HG03520 (cell line): ENCODE results near the gene MYH3.

ENCODE experiments used
- ATAC-seq: cut with Tn5 transposase; IDR thresholded peaks from one replicate; pipeline ENCODE4 v1.9.1; 2021; ENCODE audit warnings: mild to moderate bottlenecking, moderate library complexity; ENCODE audit not compliant: unreplicated experiment

MYH3 gene

DNA sequence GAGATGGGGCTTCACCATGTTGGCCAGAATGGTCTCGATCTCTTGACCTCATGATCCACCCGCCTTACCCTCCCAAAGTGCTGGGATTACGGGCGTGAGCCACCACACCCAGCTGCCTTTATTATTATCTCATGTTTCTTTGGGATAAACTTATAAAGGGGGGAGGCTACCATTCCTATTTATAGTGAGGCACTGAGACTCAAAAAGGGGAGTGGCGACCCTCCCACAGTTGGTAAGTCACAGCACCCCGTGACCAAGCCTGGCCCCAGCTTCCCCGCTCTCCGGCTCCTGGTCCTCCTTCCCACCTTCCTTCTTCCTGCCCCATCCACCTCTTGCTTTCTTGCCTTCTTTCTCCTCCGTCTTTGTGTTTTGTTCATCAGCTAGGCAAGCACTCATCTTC is 5.2 kb downstream of the MYH3 start:
- no peak for ATAC-seq

DNA sequence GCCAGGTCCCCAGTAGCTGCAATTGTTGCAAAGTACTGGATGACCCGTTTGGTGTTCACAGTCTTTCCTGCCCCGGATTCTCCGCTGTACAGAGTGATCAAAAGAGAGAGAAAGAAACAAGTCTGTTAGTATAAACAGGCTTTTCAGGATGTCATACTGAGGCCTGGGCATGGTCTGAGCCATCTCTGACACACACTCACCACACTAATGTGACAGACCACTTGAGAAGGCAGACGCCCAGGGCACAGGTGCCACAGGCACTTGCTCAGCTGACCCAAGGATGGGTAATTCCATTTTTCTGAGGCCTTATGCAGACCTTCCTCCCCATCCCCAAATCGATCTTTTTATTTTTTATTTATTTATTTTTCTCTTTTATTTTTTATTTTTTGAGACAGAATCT is 7.5 kb downstream of the MYH3 start:
- no peak for ATAC-seq

DNA sequence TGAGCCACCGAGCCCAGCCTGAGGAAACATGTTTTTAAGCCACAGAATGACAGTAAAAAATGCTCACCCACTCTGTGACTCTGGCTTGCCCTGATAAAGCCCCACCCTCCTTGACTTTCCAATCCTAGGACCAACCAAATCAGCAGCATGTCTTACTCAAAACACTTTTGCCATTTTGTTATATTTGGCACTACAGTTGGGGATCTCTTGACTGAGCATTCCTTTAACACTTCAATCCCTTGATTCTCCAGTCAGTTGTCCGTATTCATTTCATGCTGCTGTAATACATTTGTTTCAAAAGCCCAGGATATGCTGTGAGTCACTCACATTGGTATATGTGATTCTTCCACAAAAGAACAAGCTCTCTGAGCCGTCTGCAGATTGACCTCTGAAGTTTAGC is 8.2 kb downstream of the MYH3 start:
- ATAC-seq: no peak

DNA sequence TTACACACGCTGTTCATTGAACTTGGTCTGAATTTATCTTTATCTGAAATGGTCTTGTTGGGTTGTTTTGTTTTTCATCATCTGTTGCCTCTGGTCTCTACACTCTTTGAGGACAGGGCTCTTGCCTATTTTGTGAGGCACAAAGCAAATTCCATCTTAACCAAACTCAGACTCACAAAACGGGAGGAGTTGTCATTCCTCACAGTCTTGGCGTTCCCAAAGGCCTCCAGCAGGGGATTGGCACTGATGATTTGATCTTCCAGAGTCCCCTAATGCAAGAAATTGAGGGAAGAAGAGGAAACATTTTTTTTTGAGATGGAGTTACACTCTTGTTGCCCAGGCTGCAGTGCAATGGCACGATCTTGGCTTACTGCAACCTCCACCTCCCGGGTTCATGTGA is 8.7 kb downstream of the MYH3 start:
- ATAC-seq: no peak

DNA sequence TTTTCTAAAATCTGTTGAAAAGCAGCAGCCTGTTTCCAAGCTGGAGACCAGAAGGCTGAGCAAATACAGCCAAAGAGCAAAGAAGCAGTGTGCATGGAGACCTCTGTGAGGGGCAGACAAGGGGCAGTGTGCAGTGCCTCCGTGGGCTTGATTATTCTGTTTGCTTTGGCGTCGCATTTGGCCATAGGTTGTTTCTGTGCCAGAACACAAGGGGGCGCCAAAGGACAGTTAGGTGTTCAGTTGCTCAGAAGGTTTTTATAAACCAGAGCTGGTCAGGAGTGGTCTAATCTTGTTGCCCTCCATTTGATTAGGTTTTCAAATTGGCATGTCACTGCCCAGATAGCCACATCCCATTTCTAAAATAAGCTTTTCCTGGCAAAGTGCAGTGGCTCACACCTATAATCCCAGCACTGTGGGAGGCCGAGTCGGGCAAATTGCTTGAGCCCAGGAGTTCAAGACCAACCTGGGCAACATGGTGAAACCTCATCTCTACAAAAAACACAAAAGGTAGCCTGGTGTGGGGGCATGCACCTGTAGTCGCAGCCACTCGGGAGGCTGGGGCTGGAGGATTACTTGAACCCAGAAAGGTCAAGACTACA is 10.6 kb downstream of the MYH3 start:
- ATAC-seq: no peak

DNA sequence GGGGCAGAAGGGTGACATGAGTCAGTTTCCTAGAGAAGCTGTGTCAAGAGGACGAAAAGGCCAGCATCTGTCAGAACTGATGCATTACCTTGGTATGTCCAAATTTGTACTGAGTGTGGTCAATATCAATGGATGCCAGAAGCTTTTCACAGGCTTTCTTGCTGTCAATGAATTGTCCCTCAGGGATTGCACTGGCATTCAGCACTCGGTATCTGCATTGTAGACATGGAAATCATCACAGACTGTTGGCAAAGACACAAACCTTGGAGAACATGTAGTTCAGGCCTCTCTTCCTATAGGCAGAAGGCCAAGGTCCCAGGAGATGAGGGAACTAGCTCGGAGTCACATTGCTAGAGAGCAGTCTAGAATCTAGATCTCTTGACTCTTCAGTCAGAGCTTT is 16.6 kb downstream of the MYH3 start:
- no peak for ATAC-seq

DNA sequence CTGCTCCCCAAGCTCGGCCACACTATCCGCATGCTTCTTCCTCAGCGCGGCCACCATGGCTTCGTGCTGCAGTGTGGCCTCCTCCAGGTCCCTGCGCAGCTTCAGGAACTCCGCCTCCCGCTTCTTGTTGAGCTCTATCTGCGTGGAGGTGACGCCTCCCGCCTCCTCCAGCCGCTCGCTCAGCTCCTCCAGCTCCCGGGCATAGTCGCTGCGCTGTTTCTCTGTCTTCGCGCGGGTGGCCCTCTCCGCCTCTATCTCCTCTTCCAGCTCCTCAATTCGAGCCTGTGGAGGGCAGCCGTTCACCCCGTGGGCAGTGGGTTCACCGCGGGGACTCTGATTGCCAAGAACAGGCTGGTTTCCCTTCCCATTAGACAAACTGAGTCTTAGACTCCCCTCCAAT is 19.0 kb downstream of the MYH3 start:
- no peak for ATAC-seq

DNA sequence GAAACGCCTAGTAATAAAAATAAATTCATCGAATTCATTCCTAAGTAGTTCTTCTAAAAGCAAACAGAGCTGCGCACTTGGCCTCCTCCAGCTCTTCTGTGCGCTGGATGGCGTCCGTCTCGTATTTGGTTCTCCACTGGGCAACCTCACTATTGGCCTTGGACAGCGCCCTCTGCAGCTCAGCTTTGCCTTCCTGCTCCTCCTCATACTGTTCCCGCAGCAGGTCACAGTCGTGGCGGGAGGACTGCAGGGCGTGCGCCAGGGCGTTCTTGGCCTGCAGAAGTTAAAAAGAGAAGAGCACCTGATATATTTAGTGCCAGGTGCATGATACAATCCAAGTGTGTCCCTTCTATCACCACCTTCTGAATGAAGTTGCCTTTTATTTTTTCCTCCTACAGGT is 21.8 kb downstream of the MYH3 start:
- ATAC-seq: no peak

DNA sequence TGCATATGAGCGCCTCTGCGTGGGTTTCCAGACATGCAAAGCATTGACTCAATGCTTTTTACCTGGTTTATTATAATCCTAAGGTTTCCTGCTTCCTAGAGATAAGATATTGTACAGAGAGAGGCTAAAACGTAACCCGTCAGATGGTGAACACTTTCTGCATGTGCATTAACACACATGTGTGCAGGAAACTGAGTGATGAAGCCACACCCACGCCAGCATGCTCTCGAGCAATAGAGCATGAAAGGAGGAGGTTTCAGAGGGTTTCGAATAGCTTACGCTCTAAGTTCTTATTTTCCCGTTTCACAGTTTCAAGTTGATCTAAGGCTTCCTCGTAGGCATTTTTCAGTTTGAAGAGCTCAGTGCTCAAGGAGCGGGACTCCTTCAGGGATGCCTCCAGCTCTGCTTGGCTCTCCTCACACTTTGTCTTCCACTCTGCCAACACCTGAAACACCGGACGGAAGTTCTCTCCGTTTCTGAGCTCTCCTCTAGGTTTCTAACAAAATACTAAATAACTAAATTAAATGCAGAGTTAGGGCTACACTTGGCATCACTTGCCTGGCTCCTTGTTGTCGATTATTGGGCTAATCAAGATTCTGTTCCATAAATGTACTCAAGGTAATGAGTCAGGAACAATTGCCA is 23.2 kb downstream of the MYH3 start:
- ATAC-seq: peak; percentile 93

DNA sequence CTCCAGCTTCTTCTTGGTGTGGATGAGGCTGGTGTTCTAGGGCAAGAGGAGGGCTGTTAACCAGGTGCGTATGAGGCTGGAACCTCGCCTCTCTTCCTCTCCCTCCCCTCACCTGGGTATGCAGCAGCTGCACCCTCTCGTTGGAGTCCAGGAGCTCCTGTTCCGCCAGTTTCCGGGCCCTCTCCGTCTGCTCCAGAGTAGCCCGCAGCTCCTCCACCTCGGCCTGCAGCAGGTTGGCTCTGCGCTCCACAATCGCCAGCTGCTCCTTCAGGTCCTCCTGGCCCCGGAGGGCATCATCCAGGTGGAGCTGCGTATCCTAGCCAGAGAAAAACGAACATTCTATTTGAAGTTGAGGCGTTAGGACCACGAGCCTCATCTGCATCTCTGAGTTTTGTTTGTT is 25.4 kb downstream of the MYH3 start:
- no peak for ATAC-seq

DNA sequence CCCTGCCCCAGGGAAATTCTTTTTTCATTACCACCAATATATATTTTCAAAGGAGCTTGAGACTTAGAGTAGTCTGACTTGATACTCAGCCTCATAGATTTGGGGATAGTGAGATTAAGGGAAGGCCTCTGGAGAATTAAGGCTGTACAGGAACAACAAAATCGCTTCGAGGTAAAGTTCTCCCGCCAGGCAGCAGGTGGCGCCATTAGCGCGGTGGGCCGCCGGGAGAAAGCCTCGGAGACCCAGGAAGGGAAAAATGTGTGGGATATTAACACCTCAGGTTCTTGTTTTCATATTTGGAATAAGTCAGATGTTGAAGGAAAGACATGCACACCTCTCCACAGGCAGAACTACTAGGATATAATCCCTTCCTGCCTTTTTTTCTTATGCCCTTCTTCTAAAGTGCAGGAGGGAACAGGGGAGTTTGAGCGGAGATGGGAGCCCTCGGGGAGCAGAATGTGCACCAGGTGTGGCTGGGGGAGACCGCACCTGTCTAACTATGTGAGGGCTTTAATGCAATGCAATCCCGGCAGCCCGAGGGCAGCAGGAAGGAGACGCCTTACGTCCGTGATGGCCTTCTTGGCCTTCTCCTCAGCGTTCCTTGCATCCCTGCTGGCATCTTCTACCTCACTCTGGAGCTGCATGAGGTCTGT is 25.9 kb downstream of the MYH3 start:
- ATAC-seq: no peak

DNA sequence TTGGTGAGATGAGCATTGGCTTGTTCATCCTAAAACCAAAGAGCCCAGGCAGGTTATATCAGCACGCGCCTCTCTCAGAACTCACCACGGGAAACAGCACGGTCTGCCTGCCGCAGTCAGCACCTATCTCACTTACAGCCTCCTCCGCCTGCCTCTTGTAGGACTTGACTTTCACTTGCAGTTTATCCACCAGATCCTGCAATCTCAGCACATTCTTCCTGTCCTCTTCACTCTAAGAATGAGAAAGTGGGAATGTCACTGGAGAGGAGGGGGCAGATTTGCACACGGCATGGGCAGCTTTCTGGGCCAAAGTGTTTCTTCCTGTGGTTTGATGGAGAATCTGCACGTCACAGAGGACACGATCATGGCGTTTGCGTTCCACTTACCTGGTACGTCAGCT is 27.4 kb downstream of the MYH3 start:
- no peak for ATAC-seq

DNA sequence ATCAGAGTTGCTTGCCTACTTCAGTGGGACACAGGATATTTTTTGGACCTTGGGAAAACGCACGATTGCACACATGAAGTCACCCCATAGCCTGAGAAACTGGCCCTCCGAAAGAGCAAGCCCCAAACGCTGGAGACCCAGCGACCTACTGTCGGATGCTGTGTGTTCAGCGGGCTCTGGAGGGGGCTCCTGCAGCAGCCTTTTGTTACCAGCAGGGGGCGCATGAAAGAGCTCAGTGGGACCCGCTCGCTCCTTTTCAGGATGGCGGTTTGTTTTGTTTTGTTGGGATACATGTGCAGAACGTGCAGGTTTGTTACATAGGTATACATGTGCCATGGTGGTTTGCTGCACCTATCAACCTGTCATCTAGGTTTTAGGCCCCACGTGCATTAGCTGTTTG is 28.4 kb downstream of the MYH3 start:
- no peak for ATAC-seq

DNA sequence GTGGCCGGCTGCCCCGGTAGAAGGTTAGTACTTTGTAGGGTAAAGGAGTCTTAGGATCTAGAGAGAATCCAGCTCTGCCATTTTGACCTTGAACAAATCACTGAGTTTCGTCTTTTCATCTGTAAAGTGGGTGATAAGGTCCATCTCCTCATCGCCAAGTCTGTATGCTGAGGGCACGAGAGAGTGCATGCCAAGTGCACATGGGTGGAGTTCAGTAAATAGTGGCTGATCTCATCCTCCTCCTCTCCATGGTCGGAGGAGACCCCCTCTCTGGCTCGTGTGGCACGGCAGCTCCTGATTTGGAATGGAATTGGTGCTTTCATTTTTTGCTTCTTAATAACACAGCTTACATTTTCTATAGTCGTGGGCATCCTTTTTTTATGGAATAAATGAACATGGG is 30.7 kb downstream of the MYH3 start:
- no peak for ATAC-seq

DNA sequence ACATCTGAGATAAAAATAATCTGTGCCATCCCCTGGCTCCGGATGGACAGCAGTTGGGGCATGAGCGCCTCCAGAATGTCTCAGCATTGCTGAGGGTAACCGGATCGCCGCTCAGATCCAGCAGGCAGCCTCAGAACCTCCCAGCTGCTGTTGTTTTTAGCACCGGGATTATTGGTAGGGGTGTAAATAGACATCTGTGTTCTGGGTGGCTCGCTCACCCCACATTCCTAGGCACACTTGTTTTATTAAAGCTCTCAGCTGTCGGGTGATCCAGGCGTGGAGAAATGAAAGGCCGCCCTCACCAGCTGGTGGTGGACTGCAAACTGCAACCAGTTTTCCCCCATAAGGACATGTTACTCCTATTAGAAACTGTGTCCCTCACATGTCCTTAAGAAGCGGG is 32.1 kb downstream of the MYH3 start:
- no peak for ATAC-seq

DNA sequence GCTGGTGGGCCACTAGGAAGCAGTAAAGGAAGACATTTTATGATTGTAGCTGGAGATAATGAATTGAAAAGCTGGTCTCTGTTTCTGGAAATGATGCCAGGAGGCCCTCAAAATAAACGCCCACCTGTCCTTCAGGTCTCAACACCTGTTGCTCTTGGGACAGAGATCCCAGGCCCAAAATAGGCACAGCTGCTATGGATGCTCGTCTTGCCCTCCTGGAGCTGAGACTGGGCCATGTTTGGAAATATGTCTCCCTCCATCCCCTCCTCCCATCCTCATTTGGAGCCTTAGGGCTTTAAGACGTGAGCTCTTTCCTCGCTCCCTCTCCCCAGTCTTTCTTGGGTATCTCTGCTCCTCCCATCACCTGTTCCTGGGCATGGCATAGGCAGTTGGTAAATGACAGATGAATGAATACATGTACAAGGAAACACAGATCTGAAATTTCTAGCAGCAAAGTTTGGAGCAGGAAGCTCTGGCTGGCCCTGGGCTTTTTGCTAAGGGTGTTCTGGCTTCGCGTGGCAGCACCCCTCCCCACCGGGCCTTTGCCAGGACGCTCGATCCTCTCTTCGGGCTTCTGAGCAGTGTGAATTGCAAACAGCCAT is 33.3 kb downstream of the MYH3 start:
- ATAC-seq: no peak

DNA sequence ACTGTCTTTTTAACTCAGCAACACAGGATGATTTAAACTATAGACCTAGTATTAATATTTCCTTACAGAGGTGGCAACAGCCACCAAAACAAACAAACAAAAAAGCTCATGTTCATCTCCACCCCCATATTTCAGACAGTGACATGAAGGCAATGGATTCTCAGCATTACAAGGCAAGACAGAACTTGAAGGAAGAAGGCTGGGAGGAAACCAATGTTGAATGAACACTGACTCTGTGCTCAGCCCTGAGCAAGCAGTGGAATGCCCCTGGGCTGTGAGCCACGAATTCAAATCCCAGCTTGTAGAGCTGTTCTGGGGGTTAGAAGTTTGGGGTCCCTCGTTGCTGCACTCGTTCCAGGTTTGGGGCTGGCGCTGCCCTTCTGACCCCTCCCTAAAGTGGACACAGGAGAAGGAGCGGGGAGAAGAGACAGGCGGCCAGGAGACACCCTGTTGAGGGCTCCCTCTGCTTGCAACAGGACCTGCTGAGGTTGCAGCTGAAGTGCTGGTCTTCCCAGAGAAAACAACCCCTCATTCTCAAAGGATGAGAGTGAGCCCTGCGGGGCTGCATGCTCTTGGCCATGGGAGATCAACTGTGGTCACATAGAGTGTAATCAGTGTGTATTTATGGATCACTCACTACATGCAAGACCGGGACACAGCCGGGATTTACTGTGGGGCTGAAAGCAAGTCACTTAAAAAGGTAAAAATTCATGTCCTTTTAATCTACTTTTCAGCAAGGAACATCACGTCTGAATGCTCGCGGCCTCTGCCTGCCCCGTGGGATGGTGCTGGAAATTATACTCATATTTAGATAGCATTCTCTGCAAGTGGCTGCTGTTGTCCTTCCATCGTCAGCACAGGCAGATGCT is 34.3 kb downstream of the MYH3 start:
- ATAC-seq: no peak

DNA sequence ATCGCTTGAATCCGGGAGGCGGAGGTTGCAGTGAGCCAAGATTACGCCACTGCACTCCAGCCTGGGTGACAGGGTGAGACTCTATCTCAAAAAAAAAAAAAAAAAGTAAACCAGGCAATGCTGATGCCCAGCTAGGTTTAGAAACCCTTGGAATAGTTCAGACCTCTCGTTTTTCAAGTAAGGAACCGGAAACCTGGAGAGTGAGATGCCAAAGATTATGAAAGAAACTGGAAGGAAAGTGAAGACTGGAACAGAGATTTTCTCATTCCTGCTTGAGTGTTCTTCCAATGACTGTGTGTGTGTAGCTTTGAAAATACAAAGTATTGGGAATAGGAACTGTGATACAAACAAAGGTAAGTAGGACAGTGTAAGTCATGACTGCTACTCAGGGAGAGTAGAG is 35.7 kb downstream of the MYH3 start:
- no peak for ATAC-seq

DNA sequence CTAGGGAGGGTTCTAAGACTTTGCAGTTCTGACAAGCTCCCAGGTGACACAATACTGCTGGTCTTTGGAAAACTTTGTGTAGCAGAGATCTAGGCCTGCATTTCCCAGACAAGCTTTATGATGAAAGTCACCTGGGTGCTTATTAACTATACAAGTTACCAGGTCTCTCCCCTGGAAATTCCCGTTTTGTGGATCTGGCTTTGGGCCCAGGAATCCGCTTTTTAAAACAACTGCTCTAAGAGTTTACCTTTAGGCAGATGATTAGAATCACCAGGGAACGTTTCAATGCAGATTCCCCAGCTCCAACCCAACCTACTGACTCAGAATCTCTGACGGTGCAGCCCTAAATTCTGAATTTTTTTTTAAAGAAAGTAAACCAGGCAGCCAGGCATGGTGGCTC is 36.3 kb downstream of the MYH3 start:
- no peak for ATAC-seq

DNA sequence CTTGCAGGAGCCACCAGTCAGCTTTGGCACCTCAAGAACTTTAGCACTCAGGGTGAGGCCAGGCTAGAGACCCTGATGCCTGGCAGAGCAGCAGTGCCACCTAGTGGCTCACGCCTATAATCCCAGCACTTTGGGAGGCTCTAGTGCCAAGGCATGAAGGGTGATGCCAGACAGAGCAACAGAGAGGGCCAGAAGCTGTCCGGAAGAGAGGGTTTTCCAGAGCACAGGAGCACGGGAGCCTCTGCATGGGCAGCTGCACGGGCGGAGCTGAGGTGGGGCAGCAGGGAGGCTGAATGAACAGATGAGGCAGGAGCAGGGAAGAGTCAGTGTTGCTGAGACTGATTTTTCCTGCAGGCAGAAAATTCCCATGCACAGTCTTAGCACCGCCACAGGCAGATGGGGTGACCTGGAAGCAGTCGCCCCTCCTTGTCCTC is 38.9 kb downstream of the MYH3 start:
- ATAC-seq: peak; percentile 77

DNA sequence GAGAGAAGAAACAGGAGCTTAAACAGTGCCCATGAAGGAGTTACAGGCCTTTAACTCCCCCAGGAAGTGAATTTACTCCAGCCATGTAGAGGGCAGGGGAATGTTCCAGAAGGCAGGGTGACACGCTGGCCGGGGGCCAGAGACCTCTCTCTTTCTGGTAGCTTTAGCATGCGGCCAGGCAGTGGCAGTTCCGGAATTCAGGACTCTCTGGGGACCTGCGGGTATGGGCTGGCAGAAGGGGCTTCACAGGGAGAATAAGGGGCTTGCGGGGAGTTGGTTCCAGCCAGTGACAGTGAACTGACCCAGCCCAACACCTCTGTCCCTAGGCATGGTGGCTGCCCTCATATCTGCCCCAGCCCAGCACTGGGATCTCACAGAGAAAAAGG is 40.0 kb downstream of the MYH3 start:
- no peak for ATAC-seq
